Heart right ventricle (tissue), 16 donors: Measurements from ENCODE around the gene CCDC9B. TPM values are rescaled to one million over a fixed set of nuclear protein-coding genes. Genes with fewer than 3 reads are reported as not detected.

Experiments
- ATAC-seq, 8 donors: fragments of 200-7000 bp; cut with Tn5 transposase; one replicate each; pipeline ENCODE4 v1.9.1; 2020; ENCODE audit warnings: mild to moderate bottlenecking in 8 of 8, moderate library complexity in 8 of 8, moderate number of reproducible peaks in 1 of 8
- DNase-seq, 2 donors: peaks; one replicate each; pipeline ENCODE4 v3.0.0-alpha.2; 2020
- H3K27ac ChIP-seq, 10 donors: fragments of 200-600 bp; sonication (generic) in 2 of 10; one replicate each; pipeline versions ENCODE4 v1.5.0 to v1.8.0; 2020 to 2022; ENCODE audit warnings: mild to moderate bottlenecking in 3 of 10
- H3K27me3 ChIP-seq, 7 donors: fragments of 200-600 bp; one replicate each; pipeline ENCODE4 v1.8.0; 2021 to 2022; ENCODE audit warnings: mild to moderate bottlenecking in 2 of 7
- H3K36me3 ChIP-seq, 9 donors: fragments of 200-600 bp; sonication (generic) in 1 of 9; one replicate each; pipeline versions ENCODE4 v1.5.0 to v1.8.0; 2020 to 2022; ENCODE audit warnings: mild to moderate bottlenecking in 2 of 9
- H3K4me1 ChIP-seq, 9 donors: fragments of 200-600 bp; sonication (generic) in 1 of 9; one replicate each; pipeline versions ENCODE4 v1.5.0 to v1.8.0; 2020 to 2022; ENCODE audit warnings: mild to moderate bottlenecking in 4 of 9
- H3K4me3 ChIP-seq, 10 donors: fragments of 200-600 bp; sonication (generic) in 2 of 10; one replicate each; pipeline versions ENCODE4 v1.5.0 to v1.8.0; 2020 to 2022; ENCODE audit warnings: mild to moderate bottlenecking in 7 of 10, moderate library complexity in 2 of 10
- H3K9me3 ChIP-seq, 11 donors: fragments of 200-600 bp in 10 of 11; sonication (generic) in 2 of 11; one replicate each; pipeline versions ENCODE4 v1.5.0 to v1.8.0; 2013 to 2022; ENCODE audit warnings: mild to moderate bottlenecking in 2 of 11, control low read depth in 1 of 11, moderate library complexity in 1 of 11
- CTCF ChIP-seq, 9 donors: fragments of 200-600 bp; sonication (generic) in 2 of 9; IDR thresholded peaks; one replicate each; pipeline versions ENCODE4 v1.5.0 to v1.8.0; 2021 to 2022; ENCODE audit warnings: antibody characterized with exemption in 9 of 9, mild to moderate bottlenecking in 5 of 9, moderate library complexity in 1 of 9
- WGBS, 2 donors: extraction: QIAGEN DNeasy Blood & Tissue Kit; methylation state at CpG; one replicate each; pipeline ENCODE4 v1.1.7; 2013; ENCODE audit warnings: inconsistent platforms in 1 of 2; 5-methylcytosine and 5-hydroxymethylcytosine counted together
- intact Hi-C, 10 donors: fragments of 100-400 bp; cut with DNase I; formaldehyde crosslinking; loops; one replicate each; pipeline versions ENCODE4 v1.11.1 to v1.14.2; 2022
- polyA plus RNA-seq, 2 donors: library from polyadenylated mRNA; stranded (reverse); fragments of 200-250 nt; gene quantifications; one replicate each; pipeline ENCODE4 v1.2.3, GENCODE V29; 2013
- total RNA-seq, 10 donors: library from RNA; stranded (reverse); fragmentation: NEBNext Ultra II Directional in 3 of 10; extraction: Animal tissue kit (Norgen Biotek cat#: 25700) in 3 of 10; gene quantifications; one replicate each; pipeline versions ENCODE4 v1.2.1 to v1.2.4, GENCODE V29; 2021 to 2023
- donor health status: Arrhythmogenic right ventricular cardiomyopathy.
- donor health status: ischemic (EF 13 %, LVEDD 7.1; RV severe dilation, severe dysfunction).
- donor health status: healthy with polysubstance abuse.
- donor health status: DM: no; HTN: yes; CAD: no.
- donor health status: DM: no; HTN: no; CAD: no.
- donor health status: ischemic (EF 25% LVEDD 6.9; RV normal size, moderate dysfunction).
- donor health status: ischemic (EF 25% LVEDD 5.7; RV mildly dilated, moderate dysfunction).
- donor health status: healthy.
- donor health status: DM: yes; HTN: yes; CAD: no.
- donor health status: Ischemic cardiomyopathy.
- donor health status: ischemic (EF 35%, LVEDD 5.7; RV mildly dilated, moderate dysfunction).
- donor health status: nonischemic (EF 11% LVEDD 7.7; RV severe dilation, severe dysfunction).
- donor health status: DM: yes; HTN: yes; CAD: no.
- donor health status: PGD.
- donor health status: ischemic (EF 29% LVEDD 5.4; RV normal size, mild dysfunction).
- donor health status: nonischemic (EF 23%, LVEDD 6.1; RV moderate dilation, normal function).

The CCDC9B gene
- total and polyA plus RNA-seq, 12 donors: 13.0 to 190 (median 144) TPM

- intact Hi-C loops: no loop called here
- ATAC-seq (no peak), DNase-seq (no peak)
- 86 to 89% methylated on average over 7 of the region's 7 CpGs for WGBS, 2 donors
- Histone ChIP-seq H3K9me3 (no peaks in the 10 kb centered on the region), H3K4me3 (peak overlapping the region in 7 of 10 donors; percentile 10 to 60 (median 35)), H3K36me3 (peaks cover 0 to 19% (median 0%) of the 10 kb centered on the region in 9 donors), H3K27me3 (peaks cover 0 to 3% (median 0%) of the 10 kb centered on the region in 7 donors), H3K4me1 (peaks cover 2 to 49% (median 3%) of the 10 kb centered on the region in 9 donors), H3K27ac (peak overlapping the region in 3 of 10 donors; percentile 19 to 98 (median 34))
- TF ChIP-seq CTCF (IDR thresholded peaks at IDR 0.05): no peak
Observed at GRCh38 chr15:40306908-40307307, 33.8 kb downstream of the CCDC9B start.

DNA sequence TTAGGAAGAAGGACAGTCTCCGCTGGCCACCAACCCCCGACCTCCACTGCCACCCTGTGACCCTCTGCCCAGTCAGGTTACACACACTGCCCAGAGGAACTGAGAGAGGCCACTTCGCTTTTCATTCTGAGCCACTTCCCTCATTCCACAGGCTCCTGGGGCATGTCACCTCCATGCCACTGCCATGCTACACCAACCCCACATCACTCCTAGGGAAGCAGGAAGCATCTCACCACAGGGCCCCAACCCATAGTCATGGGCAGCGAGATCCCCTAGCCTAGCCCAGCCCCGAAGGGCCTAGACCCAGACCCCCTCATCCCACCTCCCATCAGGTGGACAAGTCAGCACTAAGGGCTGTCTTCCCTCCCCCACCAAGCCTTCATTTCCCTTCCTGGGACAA lies 34.4 kb downstream of the CCDC9B start:
- no peak for DNase-seq

GRCh38 chr15:40305281-40305680 lies 35.5 kb downstream of the CCDC9B start:
- ATAC-seq (no peak), DNase-seq (no peak)
- H3K9me3 ChIP-seq: peaks cover 0 to 7% (median 0%) of the 10 kb centered on the region in 11 donors
- H3K4me1 ChIP-seq: peaks cover 2 to 61% (median 14%) of the 10 kb centered on the region in 9 donors
- H3K36me3 ChIP-seq: peaks cover 0 to 34% (median 0%) of the 10 kb centered on the region in 9 donors
- H3K27me3 ChIP-seq: peaks cover 0 to 3% (median 0%) of the 10 kb centered on the region in 7 donors
- intact Hi-C loops: loop anchor here in 1 of 10 donors (2.0 kb wide), 1 partner anchor 24 kb away; no protein-coding TSS in a partner anchor
- H3K4me3 ChIP-seq: no peak overlapping the region
- 94 to 95% methylated on average over 4 of the region's 4 CpGs for WGBS, 2 donors
- TF ChIP-seq CTCF (IDR thresholded peaks at IDR 0.05): no peak
- no peak overlapping the region for H3K27ac ChIP-seq

More for the DNA sequence above, 34.4 kb downstream of the CCDC9B start:
- intact Hi-C loops: no loop called here
- WGBS, 2 donors: 88 to 92% methylated on average over 5 of the region's 5 CpGs
- H3K36me3 ChIP-seq: peaks cover 0 to 24% (median 0%) of the 10 kb centered on the region in 9 donors
- H3K27ac ChIP-seq: peak overlapping the region in 1 of 10 donors; percentile 98
- ATAC-seq: peak in 1 of 8 donors; percentile 20
- peaks cover 2 to 54% (median 7%) of the 10 kb centered on the region in 9 donors for H3K4me1 ChIP-seq
- peaks cover 0 to 3% (median 0%) of the 10 kb centered on the region in 7 donors for H3K27me3 ChIP-seq
- peak overlapping the region in 7 of 10 donors; percentile 10 to 60 (median 35) for H3K4me3 ChIP-seq
- no peak for TF ChIP-seq CTCF (IDR thresholded peaks at IDR 0.05)
- no peaks in the 10 kb centered on the region for H3K9me3 ChIP-seq

DNA sequence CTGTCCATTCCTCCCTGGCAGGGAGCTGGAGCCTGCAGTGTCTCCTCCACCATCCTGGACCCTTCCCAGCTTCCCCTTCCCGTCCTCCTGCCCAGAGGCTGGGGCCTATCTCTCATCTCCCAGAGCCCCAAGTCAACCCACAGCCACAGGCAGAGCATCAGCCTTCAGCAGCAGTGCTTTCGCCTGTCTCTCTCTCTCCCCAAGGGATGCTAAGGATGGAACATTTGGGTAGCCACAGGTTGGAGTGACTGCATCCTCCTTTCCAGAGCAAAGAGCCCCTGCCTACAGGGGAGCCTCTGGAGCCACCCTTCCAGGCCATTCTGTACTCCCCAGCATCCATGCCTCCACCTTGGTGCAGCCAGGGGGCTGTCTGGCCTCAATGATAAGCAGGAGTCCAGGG lies 37.2 kb downstream of the CCDC9B start:
- Histone ChIP-seq H3K27ac (no peak overlapping the region), H3K4me1 (peaks cover 2 to 44% (median 14%) of the 10 kb centered on the region in 9 donors), H3K36me3 (peaks cover 0 to 44% (median 0%) of the 10 kb centered on the region in 9 donors), H3K27me3 (no peaks in the 10 kb centered on the region), H3K9me3 (peaks cover 0 to 18% (median 0%) of the 10 kb centered on the region in 11 donors), H3K4me3 (no peak overlapping the region)
- intact Hi-C loops: no loop called here
- WGBS, 2 donors: 80 to 93% methylated on average over 2 of the region's 2 CpGs
- ATAC-seq: no peak
- TF ChIP-seq CTCF (IDR thresholded peaks at IDR 0.05): no peak
- no peak for DNase-seq
